ENCODE results near the gene LIG3.

GRCh38 chr17:34979650-34980352 lies 511 bp upstream of the LIG3 start:
- no peak for TF ChIP-seq CTCF (IDR thresholded peaks at IDR 0.05)
- TF ChIP-seq POLR2A (IDR thresholded peaks at IDR 0.05) = no peak
- TF ChIP-seq POLR2AphosphoS5 (IDR thresholded peaks at IDR 0.05) = peak in 1 of 3 donors; percentile 26
